HepG2 (cell line): Measurements from ENCODE around the gene HNRNPH3. TPM values are rescaled to one million over a fixed set of nuclear protein-coding genes. Genes with fewer than 3 reads are reported as not detected.

Source experiments
- ATAC-seq: fragments of 200-7000 bp; cut with Tn5 transposase; 3 replicates; pipeline ENCODE4 v1.9.1; 2020; ENCODE audit warnings: mild to moderate bottlenecking, moderate library complexity
- BruUV-seq: library from RNA; stranded (reverse); fragments of 400-500 nt; replicated peaks from 2 replicates; lab custom pipeline; 2021; lab: Mats Ljungman, UMichigan
- CTCF ChIA-PET: fragments of 300-600 bp; formaldehyde crosslinking; extraction: SDS; loops from one replicate; lab custom pipeline; 2021; ENCODE audit warnings: low total read pairs, inconsistent platforms, low intra/inter-chr PET ratio; lab: Yijun Ruan, JAX
- POLR2A ChIA-PET: fragments of 350-600 bp; sonication (Branson Sonifier 250); formaldehyde crosslinking; loops from one replicate; lab custom pipeline; 2020; ENCODE audit warnings: antibody characterized with exemption, inconsistent platforms; lab: Yijun Ruan, JAX
- DNase-seq: peaks from one replicate; pipeline ENCODE4 v3.0.0-alpha.2; 2015; ENCODE audit warnings: low spot score
- FAIRE-seq: peaks from 3 replicates; lab custom pipeline; 2011; peaks lifted over from hg19 to GRCh38; lab: Jason Lieb, UNC
- H2AFZ ChIP-seq: one replicate; pipeline ENCODE4 v1.6.1; 2011; ENCODE audit warnings: low read length, inconsistent platforms
- H3K27ac ChIP-seq: fragments of 300-600 bp; 3 replicates; pipeline ENCODE4 v1.8.0; 2011; ENCODE audit warnings: mixed run types, mild to moderate bottlenecking, mixed read lengths, low read length, inconsistent platforms; ENCODE audit not compliant: insufficient read depth; ENCODE audit errors: extremely low read length
- H3K27me3 ChIP-seq, 2 experiments: fragments of 200-600 bp in 1 of 2; 2 replicates in 1 of 2; 3 replicates in 1 of 2; pipeline versions ENCODE4 v1.6.0 to v1.8.0; 2011; ENCODE audit warnings: low read length in 2 of 2, mild to moderate bottlenecking in 2 of 2, moderate library complexity in 2 of 2, inconsistent platforms in 1 of 2; ENCODE audit not compliant: insufficient read depth in 2 of 2, control insufficient read depth in 1 of 2
- H3K36me3 ChIP-seq, 2 experiments: fragments of 200-600 bp in 1 of 2; replicated peaks in 1 of 2; 2 replicates in 1 of 2; 3 replicates in 1 of 2; pipeline versions ENCODE4 v1.5.1 to v1.8.0; 2011; ENCODE audit warnings: low read length in 2 of 2, inconsistent platforms in 1 of 2; ENCODE audit not compliant: insufficient read depth in 2 of 2, control insufficient read depth in 1 of 2
- H3K4me1 ChIP-seq: 2 replicates; pipeline ENCODE4 v1.5.1; 2012; ENCODE audit warnings: low read length, inconsistent platforms; ENCODE audit not compliant: insufficient read depth
- H3K4me2 ChIP-seq: 2 replicates; pipeline ENCODE4 v1.6.0; 2011; ENCODE audit warnings: low read depth, low read length, inconsistent platforms
- H3K4me3 ChIP-seq, 3 experiments: fragments of 200-600 bp in 1 of 3; sonication (generic), shearing (Covaris generic) in 1 of 3; replicated peaks in 1 of 3; 2 replicates each; pipeline ENCODE4 v1.5.1; 2011 to 2016; ENCODE audit warnings: low read length in 3 of 3, inconsistent platforms in 2 of 3, low read depth in 2 of 3, mild to moderate bottlenecking in 2 of 3, control low read depth in 1 of 3, mixed read lengths in 1 of 3; ENCODE audit not compliant: insufficient read depth in 1 of 3
- H3K79me2 ChIP-seq: one replicate; pipeline ENCODE4 v1.6.1; 2011; ENCODE audit warnings: low read length, inconsistent platforms; ENCODE audit not compliant: insufficient read depth
- H3K9ac ChIP-seq: 2 replicates; pipeline ENCODE4 v1.6.0; 2011; ENCODE audit warnings: mild to moderate bottlenecking, low read depth, low read length, inconsistent platforms; ENCODE audit not compliant: insufficient read depth
- H3K9me3 ChIP-seq: 2 replicates; pipeline ENCODE4 v1.5.1; 2012; ENCODE audit warnings: mild to moderate bottlenecking, low read length
- H4K20me1 ChIP-seq: 2 replicates; pipeline ENCODE4 v1.6.0; 2011; ENCODE audit warnings: inconsistent platforms, mild to moderate bottlenecking, low read length, moderate library complexity; ENCODE audit not compliant: insufficient read depth
- FLYWCH1 ChIP-seq: sonication (generic); formaldehyde crosslinking; IDR thresholded peaks from 2 replicates; pipeline ENCODE4 v1.8.1; 2023; ENCODE audit warnings: mild to moderate bottlenecking, missing genetic modification reagents
- HIC2 ChIP-seq: sonication (generic); formaldehyde crosslinking; IDR thresholded peaks from 2 replicates; pipeline ENCODE4 v1.9.0; 2022; ENCODE audit warnings: low read depth, missing genetic modification reagents
- POLR2G ChIP-seq: fragments of 200-400 bp; formaldehyde crosslinking; IDR thresholded peaks from 2 replicates; pipeline ENCODE4 v1.6.1; 2018; ENCODE audit warnings: mild to moderate bottlenecking, low read depth, low read length, moderate library complexity
- RBFOX2 ChIP-seq: fragments of 200-400 bp; formaldehyde crosslinking; IDR thresholded peaks from 2 replicates; pipeline ENCODE4 v1.6.1; 2017; ENCODE audit warnings: low read depth, mild to moderate bottlenecking, low read length
- RBM22 ChIP-seq: fragments of 200-400 bp; formaldehyde crosslinking; optimal IDR thresholded peaks from 2 replicates; pipeline ENCODE3; 2017; ENCODE audit warnings: mild to moderate bottlenecking, low read length, moderate library complexity
- TMF1 ChIP-seq: sonication (generic); formaldehyde crosslinking; IDR thresholded peaks from 2 replicates; pipeline ENCODE4 v1.8.1; 2022; ENCODE audit warnings: low read depth, missing genetic modification reagents
- U2AF1 ChIP-seq: fragments of 200-400 bp; formaldehyde crosslinking; optimal IDR thresholded peaks from 2 replicates; pipeline ENCODE3; 2017; ENCODE audit warnings: mild to moderate bottlenecking, low read depth, low read length
- ZNF704 ChIP-seq: sonication (generic); formaldehyde crosslinking; IDR thresholded peaks from 2 replicates; pipeline ENCODE4 v1.8.1; 2023; ENCODE audit warnings: mild to moderate bottlenecking, inconsistent platforms, moderate library complexity, missing genetic modification reagents, borderline replicate concordance
- WGBS: methylation state at CpG from one replicate; pipeline ENCODE4 v1.1.6; 2017; ENCODE audit warnings: low lambda C conversion rate; 5-methylcytosine and 5-hydroxymethylcytosine counted together
- in situ Hi-C: cut with HindIII; loops from 2 replicates; pipeline ENCODE4 v1.10.0; 2017; ENCODE audit warnings: low pct_unique_long_range_greater_than_20kb; ENCODE audit not compliant: extremely low pct_ligation_motif_present
- intact Hi-C: fragments of 100-400 bp; cut with micrococcal nuclease; formaldehyde crosslinking; loops from one replicate; pipeline ENCODE4 v1.10.0; 2022; ENCODE audit not compliant: unreplicated experiment
- polyA plus RNA-seq, 8 experiments: library from polyadenylated mRNA; depleted of rRNA in 3 of 8; stranded (reverse) in 7 of 8; unstranded in 1 of 8; fragments of >200 nt; fragmentation: Illumina TruSeq in 4 of 8; extraction: Trizol in 4 of 8; gene quantifications; 2 replicates each; pipeline versions ENCODE4 v1.2.1 to v1.2.3, GENCODE V29; 2011 to 2016; ENCODE audit warnings: low read depth in 4 of 8, missing spikeins in 1 of 8, mixed read lengths in 1 of 8; ENCODE audit not compliant: insufficient read depth in 1 of 8
- total RNA-seq, 5 experiments: library from RNA; depleted of rRNA; stranded (reverse); fragments of >200 nt; fragmentation: Illumina TruSeq; extraction: Trizol; gene quantifications; 2 replicates each; pipeline ENCODE4 v1.2.3, GENCODE V29; 2016; ENCODE audit warnings: low read depth in 1 of 5

The HNRNPH3 gene
- total and polyA plus RNA-seq, 2 of the 13 experiments (the other 11 are each of a cell fraction or from before 2014, with no cell fraction given), result 46.0 to 47.7 TPM

GRCh38 chr10:68336754-68337351 lies 5.0 kb downstream of the HNRNPH3 start:
- H3K79me2 ChIP-seq, result peaks cover 81% of the 10 kb centered on the region
- no peak for DNase-seq
- ATAC-seq, result no peak
- ChIA-PET POLR2A (no interaction called here), CTCF (no interaction called here)
- no peak overlapping the region for H2AFZ ChIP-seq
- no TSS peak for BruUV-seq
- H3K36me3 ChIP-seq, result peaks cover 12 to 44% of the 10 kb centered on the region in 2 experiments
- intact Hi-C loops (no loop called here), in situ Hi-C loops (no loop called here)
- no peaks in the 10 kb centered on the region for H3K9me3 ChIP-seq
- no peak overlapping the region for H3K9ac ChIP-seq
- peaks cover 35% of the 10 kb centered on the region for H3K4me1 ChIP-seq
- WGBS, result 89% methylated on average over 7 of the region's 7 CpGs
- FAIRE-seq, result no peak
- H3K27ac ChIP-seq, result no peak overlapping the region
- no peak overlapping the region; a peak in 2 of 6 replicates for H3K4me3 ChIP-seq
- H3K27me3 ChIP-seq, result no peaks in the 10 kb centered on the region; a peak in 1 of 5 replicates
- peak overlapping the region; percentile 79 for H3K4me2 ChIP-seq
- peaks cover 62% of the 10 kb centered on the region for H4K20me1 ChIP-seq
- TF ChIP-seq FLYWCH1 (CRISPR knock-in tag), result no peak
- TF ChIP-seq RBFOX2, result peak; percentile 46
- TF ChIP-seq TMF1, result no peak

GRCh38 chr10:68340358-68341080 lies 8.7 kb downstream of the HNRNPH3 start:
- DNase-seq (no peak), FAIRE-seq (no peak), ATAC-seq (no peak; the same call in 2 of the 3 replicates)
- no peak overlapping the region for H3K4me3 ChIP-seq
- intact Hi-C loops (loop anchor here (10.0 kb wide), 1 partner anchor 64 kb away; the partner anchor contains the start of gene RUFY2), in situ Hi-C loops (no loop called here)
- ChIA-PET CTCF (no interaction called here), POLR2A (no interaction called here)
- no peak for TF ChIP-seq ZNF704
- TF ChIP-seq POLR2G, result no peak
- TF ChIP-seq U2AF1, result no peak
- no peak for TF ChIP-seq HIC2 (CRISPR knock-in tag)
- peak; percentile 76 for TF ChIP-seq RBM22
- peaks cover 13 to 63% of the 10 kb centered on the region in 2 experiments for H3K36me3 ChIP-seq
- H3K4me2 ChIP-seq, result no peak overlapping the region
- no TSS peak for BruUV-seq
- H2AFZ ChIP-seq, result no peak overlapping the region
- no peaks in the 10 kb centered on the region for H3K9me3 ChIP-seq
- H3K4me1 ChIP-seq, result peaks cover 23% of the 10 kb centered on the region
- H3K27ac ChIP-seq, result no peak overlapping the region
- no peaks in the 10 kb centered on the region for H3K27me3 ChIP-seq
- H4K20me1 ChIP-seq, result peaks cover 44% of the 10 kb centered on the region
- 98% methylated on average over 8 of the region's 8 CpGs for WGBS
- H3K9ac ChIP-seq, result no peak overlapping the region
- H3K79me2 ChIP-seq, result peaks cover 44% of the 10 kb centered on the region
